Stimulated activated CD4-positive, alpha-beta T cell treated with anti-CD3 and anti-CD28 coated beads, TNF-alpha, amount 100 ng/mL, for 1 hour (primary cell): ENCODE data around the gene CALD1.

Experiments
- DNase-seq, 3 donors: peaks; one replicate each; pipeline ENCODE4 v3.0.0-alpha.2; 2020; ENCODE audit warnings: low read depth in 3 of 3, low spot score in 1 of 3

Gene CALD1

GRCh38 chr7:134857958-134858357 lies 78.5 kb downstream of the CALD1 start:
- DNase-seq, result no peak

GRCh38 chr7:134859783-134860182 lies 80.3 kb downstream of the CALD1 start:
- no peak for DNase-seq

DNA sequence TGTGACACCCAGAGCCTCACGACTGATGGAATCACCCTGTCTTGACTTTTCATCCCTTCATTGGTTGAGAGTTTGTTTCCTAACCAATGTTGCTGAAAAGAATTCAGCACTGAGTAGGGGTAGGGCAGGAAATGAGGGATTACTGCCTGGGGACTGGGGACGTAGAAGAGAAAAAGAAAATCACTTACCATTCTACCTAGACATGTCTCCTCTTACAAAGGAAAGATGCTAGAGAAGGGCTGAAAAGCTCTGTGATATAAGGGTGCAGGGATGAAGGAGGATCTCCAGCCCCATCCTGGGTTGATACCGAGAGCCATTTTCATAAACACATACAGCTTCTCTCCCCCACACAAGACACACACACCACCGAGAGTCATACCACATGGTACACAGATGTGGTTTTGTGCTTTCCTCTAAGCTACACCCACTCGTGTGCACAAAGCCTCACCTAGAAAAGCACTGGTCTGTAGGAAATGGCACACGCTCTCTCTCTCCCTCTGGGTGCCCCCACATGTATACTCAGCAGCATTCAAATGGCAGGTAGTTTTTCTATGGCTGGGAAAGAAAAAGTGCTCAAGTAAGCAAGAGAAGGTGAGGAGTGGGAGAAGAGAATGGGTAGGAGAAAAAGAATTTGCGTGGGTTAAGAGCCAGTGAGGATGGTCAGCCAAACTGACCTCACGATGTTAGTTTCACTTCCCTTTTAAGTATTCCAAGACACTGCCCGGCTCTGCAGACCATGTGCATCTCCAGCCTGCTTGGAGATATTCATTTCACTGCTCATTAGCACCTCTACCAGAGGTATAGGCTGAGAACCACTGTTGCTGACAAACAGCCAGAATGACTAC lies 85.8 kb downstream of the CALD1 start:
- DNase-seq, result no peak

- DNase-seq, result no peak
These were observed 87.2 kb downstream of the CALD1 start for GRCh38 chr7:134866617-134867016.

- no peak for DNase-seq
These were observed 90.7 kb downstream of the CALD1 start for GRCh38 chr7:134870156-134870555.

DNA sequence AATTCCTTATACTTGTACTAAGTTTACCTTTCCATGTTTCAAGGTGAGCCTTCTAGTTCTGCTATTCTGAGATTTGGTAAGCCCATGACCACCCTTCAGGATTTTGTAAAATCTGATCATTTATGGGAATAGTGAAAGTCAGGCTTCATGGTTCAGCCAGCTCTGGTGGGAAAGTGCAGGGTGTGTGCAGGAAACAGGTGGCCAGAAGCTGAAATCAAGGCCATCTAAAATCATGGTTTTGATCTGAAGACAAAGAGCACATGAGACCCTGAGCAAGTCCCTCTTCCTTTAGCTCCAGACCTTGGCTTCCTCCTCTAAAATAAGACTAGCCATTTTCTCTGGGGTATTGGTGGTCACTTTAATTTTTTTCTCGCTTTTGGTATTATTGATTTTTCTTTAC lies 91.3 kb downstream of the CALD1 start:
- DNase-seq, result no peak

DNA sequence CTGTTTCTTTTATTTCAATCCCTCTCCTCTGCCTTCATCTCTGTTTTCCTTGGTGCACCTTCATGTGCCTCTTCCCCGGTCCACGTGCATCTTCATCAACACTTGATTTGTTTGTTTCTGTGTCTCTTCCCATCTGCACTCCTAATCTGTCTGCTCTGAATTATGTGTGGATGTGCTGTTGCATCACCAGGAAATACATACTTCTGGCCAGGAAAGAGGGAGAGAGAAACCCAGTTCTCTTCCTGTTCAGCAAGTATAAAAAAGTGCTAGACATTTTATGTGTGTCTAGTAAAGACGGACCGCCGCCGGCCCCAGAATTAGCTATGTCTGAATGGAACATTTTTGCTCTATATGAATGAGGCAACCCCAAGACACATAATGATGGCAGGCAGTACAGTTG lies 93.8 kb downstream of the CALD1 start:
- DNase-seq, result no peak

DNA sequence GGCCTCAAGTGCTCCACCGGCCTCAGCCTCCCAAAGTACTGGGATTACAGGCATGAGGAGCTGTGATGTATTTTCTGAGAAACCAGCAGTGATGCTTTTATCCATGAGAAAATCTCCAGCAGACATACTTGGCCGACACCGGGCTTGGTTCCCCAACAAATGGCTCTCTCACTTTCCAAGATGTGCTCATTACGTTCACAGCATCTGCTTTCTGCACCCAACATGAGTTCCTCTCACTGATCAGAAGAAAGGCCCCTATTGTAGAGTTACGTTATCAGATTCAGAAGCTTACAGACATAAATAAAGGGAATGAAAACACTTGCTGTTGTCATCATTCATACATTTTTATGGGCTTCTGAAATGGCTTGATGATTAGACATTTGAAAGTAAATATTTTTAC lies 95.0 kb downstream of the CALD1 start:
- no peak for DNase-seq

DNA sequence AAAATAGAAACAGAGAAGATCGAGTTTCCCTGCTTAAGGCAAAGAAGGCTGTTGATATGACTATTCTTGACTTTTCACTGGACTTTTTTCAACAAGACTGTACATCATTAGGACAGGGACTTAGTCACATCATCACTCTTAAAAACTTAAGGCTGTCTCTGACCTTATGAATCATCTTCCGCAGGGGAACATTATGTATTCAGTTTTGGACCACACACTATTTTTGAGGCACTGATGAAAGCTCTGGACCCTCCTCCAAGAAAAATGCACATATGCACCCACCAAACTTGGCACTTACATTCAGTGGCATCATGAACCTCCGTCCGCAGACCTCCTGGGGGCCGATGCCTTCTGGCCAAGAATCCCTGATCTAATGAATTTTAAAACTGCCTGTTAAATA lies 96.4 kb downstream of the CALD1 start:
- DNase-seq, result no peak

DNA sequence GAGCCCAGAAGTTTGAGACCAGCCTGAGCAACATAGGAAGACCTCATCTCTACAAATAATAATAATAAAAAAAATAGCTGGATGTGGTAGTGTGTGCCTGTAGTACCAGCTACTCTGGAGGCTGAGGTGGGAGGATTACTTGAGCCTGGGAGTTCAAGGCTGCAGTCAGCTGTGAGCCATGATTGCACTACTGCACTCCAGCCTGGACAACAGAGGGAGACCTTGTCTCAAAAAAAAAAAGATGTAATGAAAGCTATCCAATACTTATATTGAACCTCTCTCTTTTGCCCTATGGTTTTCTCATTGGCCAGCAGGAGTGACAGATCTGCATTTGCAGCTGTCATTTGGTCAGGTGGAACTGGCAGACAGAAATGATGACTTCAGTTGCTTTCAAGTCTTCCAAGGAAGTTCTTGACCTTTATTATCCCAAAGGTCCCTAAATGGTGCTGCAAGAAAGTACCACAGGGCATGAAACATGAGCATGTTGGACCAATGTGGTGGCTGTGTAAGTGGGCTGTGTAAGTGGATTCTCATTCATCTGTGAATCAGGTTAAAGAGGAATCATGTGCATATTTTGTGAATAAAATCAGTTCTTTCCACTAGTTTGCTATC lies 99.4 kb downstream of the CALD1 start:
- no peak for DNase-seq

DNA sequence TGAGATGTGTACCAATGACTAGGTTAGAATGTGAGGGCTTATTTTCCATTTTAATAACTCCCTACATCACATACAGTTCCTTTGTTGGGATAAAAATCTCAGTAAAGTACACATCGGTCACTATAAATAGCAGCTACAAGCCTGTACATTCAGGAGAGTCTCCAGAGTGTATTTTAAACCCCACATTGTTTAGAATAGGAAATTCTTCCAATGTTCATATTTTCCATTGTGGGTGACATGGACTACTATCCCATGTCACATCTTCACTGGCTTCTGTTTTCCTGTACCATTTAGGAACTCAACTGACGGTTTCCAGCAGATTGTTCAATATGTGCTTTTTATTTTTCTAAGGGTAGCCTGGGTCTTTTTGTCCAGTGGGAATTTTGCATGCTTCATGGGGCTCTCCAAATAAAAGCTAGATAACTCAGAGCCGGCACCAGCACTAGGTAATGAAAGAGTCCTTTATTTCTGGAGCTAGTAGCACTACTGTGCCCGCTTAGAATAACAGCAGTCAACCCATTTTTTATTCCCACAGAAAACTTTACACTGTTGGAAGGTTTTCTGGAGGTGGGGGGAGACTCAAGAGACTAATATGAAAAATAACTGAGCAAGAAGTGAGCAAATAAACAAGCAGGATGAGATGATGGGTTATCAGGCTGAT lies 100.5 kb downstream of the CALD1 start:
- DNase-seq, result no peak

- no peak for DNase-seq
These were observed 103.0 kb downstream of the CALD1 start for GRCh38 chr7:134882481-134882880.

GRCh38 chr7:134885967-134886352 lies 106.5 kb downstream of the CALD1 start:
- DNase-seq, result no peak

DNA sequence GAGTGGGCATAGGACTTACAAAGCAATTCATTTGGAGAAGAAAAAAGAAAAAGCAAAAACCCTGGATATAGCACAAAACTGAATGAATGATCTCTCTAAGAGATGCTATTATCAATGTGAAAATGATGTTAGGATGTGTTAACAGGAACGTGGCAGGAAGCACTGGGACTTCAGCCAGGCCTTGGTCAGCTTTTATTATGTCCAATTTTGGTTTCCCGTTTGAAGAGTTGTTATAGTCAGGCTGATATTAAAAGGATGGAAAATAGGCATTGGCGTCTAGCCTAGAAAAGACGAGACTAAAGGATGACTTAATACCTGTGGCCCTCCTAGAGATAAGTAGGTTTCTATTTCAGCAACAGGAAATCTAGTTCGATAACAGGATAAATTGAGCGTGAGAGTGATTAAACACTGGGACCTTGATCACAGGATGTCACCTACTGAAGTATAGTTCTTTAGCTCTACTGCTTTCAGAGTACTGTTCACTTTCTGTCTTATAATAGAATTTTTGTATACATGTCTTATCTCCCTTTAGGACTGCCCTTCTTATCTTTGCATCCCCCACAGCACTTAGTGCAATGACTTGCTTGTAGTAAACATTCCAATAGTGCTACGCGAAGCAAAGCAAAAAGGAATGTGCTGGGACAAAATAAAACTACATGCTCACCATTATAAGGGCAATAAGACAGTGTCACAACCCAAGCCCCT lies 107.1 kb downstream of the CALD1 start:
- DNase-seq, result no peak

DNA sequence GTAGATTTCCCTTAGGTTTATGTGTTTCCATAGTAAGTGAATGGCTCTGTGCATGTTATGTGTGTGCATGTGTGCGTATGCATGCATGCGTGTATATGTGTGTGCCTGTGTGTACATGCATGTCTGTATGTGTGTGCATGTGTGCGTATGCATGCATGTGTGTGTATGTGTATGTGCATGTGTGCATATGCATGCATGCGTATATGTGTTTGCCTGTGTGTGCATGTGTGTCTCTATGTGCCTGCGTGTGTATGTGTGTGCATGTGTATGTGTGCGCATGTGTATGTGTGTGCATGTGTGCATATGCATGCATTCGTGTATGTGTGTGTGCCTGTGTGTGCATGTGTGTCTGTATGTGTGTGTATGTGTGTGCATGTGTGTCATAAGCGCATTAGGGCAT lies 108.1 kb downstream of the CALD1 start:
- no peak for DNase-seq

DNA sequence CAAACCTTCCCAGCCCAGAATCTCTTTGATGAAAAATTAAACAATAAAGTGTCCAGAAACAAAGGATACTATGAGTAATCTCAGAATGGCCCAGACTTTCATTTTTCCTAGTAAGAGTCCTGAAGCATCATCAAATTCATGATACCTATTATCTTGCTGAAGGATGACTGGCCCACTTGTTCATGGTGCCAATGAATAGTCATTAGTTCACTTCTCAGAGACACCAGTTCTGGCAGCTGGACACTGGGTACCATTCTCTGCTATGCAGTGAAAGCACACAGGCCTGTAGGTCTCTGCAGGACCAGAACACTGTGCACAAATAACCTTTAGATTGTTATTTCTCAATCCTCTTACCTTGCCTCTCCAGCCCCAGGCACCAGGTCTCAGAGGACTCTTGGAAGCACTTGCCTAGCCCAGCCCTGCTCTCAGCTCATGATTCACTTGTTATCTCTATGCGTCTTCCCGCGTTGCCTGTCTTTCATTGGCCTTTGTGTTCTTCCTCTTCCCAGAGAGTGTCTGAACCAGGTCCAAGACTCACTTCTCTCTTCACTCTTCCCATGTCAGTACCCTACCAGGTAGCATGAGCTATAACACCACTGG lies 108.8 kb downstream of the CALD1 start:
- no peak for DNase-seq

DNA sequence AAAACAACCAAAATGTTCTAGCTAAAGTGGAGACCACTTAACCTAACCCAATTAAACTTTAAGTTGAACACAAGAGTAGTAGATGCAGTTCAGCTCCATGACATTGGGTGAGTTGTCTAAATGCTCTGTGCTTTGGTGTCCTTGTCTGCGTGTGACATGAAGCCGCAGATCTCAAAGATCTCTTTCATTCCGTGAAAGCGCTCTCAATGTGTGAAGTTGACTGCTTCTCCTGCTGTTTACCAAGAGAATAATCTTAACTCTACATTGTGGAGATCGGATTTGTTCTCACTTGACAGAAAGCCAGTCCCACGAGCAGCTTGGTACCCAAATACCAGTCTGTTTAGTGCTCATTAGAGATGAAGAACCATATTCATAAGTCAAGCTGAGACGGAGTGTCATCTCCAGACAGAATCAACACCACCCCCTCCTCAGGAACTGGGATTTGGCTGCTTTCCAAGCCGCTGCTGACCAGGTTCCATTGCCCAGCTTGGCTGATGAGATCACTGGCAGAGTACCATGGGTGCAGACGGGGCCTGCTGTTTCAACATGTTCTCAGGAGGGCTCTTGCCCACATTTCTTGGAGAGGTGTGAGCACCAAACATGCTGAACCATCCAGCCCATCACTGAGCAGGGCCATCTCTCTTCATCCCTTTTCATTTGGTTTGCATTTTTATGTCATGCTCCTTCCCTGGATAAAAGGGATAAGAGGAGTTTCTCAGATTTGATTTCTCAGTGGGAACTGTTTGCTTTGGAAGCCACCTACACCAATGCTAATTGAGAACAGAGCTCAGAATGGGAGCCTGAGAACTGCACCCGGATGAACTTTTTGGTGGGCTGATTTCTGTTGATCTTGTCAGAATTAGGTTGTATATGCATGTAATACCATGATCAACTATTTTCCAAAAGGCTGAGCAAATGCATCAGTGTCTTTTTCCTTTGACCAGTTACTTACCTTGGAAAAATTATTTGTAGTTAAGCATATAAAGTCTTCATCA lies 111.1 kb downstream of the CALD1 start:
- no peak for DNase-seq

DNA sequence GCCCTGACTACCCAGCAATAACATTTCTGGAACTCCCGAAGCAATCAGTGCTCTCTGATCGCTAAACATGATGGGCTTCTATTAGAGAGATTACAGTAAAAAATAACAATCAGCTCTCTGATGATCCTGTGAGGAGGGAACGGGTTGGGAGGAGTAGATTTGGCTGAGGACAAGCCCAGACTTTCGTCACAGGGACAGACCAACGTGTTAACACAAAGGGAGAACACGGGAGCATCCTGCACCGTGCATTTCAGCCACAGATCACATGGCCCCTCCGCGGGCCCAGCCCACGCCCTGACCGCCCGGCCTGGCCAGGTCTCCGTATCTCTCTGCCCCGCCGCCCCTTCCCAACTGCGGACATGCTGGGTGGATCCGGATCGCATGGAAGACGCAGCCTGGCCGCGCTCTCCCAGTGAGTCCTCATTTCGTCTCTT lies 111.8 kb downstream of the CALD1 start:
- DNase-seq, result no peak

GRCh38 chr7:134891696-134892678 lies 112.6 kb downstream of the CALD1 start:
- DNase-seq, result no peak
